ENCODE results near the gene FHIT.

Gene FHIT

GRCh38 chr3:60114191-60114590, 1137.1 kb downstream of the FHIT start:
- Histone ChIP-seq H3K27ac (ENCODE audit: low read depth, low read length) (no peak overlapping the region), H3K36me3 (ENCODE audit: insufficient read depth, low read length) (no peaks in the 10 kb centered on the region), H3K9ac (ENCODE audit: low read length) (no peak overlapping the region), H3K4me1 (ENCODE audit: insufficient read depth, low read length) (no peaks in the 10 kb centered on the region), H3K9me3 (ENCODE audit: low read length) (no peaks in the 10 kb centered on the region), H3K27me3 (ENCODE audit: control insufficient read depth in 1 of 2, insufficient read depth in 2 of 2, low read length in 2 of 2) (no peaks in the 10 kb centered on the region), H3K4me3 (ENCODE audit: low read depth in 1 of 2, low read length in 2 of 2) (no peak overlapping the region)

GRCh38 chr3:60107275-60107674, 1144.0 kb downstream of the FHIT start:
- no peak overlapping the region for H3K9ac ChIP-seq (ENCODE audit: low read length)
- H3K36me3 ChIP-seq (ENCODE audit: insufficient read depth, low read length), result no peaks in the 10 kb centered on the region
- H3K27ac ChIP-seq (ENCODE audit: low read depth, low read length), result no peak overlapping the region
- H3K4me1 ChIP-seq (ENCODE audit: insufficient read depth, low read length), result no peaks in the 10 kb centered on the region
- no peaks in the 10 kb centered on the region for H3K9me3 ChIP-seq (ENCODE audit: low read length)
- no peaks in the 10 kb centered on the region for H3K27me3 ChIP-seq (ENCODE audit: control insufficient read depth in 1 of 2, insufficient read depth in 2 of 2, low read length in 2 of 2)
- no peak overlapping the region for H3K4me3 ChIP-seq (ENCODE audit: low read depth in 1 of 2, low read length in 2 of 2)

- no peak overlapping the region for H3K4me3 ChIP-seq (ENCODE audit: low read depth in 1 of 2, low read length in 2 of 2)
- H3K27me3 ChIP-seq (ENCODE audit: control insufficient read depth in 1 of 2, insufficient read depth in 2 of 2, low read length in 2 of 2), result no peaks in the 10 kb centered on the region
- no peaks in the 10 kb centered on the region for H3K4me1 ChIP-seq (ENCODE audit: insufficient read depth, low read length)
- no peak overlapping the region for H3K9ac ChIP-seq (ENCODE audit: low read length)
- no peak overlapping the region for H3K27ac ChIP-seq (ENCODE audit: low read depth, low read length)
- H3K36me3 ChIP-seq (ENCODE audit: insufficient read depth, low read length), result no peaks in the 10 kb centered on the region
- H3K9me3 ChIP-seq (ENCODE audit: low read length), result no peaks in the 10 kb centered on the region
These were observed 1149.1 kb downstream of the FHIT start for GRCh38 chr3:60102154-60102553.

- Histone ChIP-seq H3K27ac (ENCODE audit: low read depth, low read length) (no peak overlapping the region), H3K36me3 (ENCODE audit: insufficient read depth, low read length) (no peaks in the 10 kb centered on the region), H3K4me3 (ENCODE audit: low read depth in 1 of 2, low read length in 2 of 2) (no peak overlapping the region), H3K27me3 (ENCODE audit: control insufficient read depth in 1 of 2, insufficient read depth in 2 of 2, low read length in 2 of 2) (no peaks in the 10 kb centered on the region), H3K9ac (ENCODE audit: low read length) (no peak overlapping the region), H3K4me1 (ENCODE audit: insufficient read depth, low read length) (no peaks in the 10 kb centered on the region), H3K9me3 (ENCODE audit: low read length) (no peaks in the 10 kb centered on the region)
These were observed 1149.6 kb downstream of the FHIT start for GRCh38 chr3:60101621-60102020.

- Histone ChIP-seq H3K4me1 (ENCODE audit: insufficient read depth, low read length) (no peaks in the 10 kb centered on the region), H3K27ac (ENCODE audit: low read depth, low read length) (no peak overlapping the region), H3K4me3 (ENCODE audit: low read depth in 1 of 2, low read length in 2 of 2) (no peak overlapping the region), H3K27me3 (ENCODE audit: control insufficient read depth in 1 of 2, insufficient read depth in 2 of 2, low read length in 2 of 2) (no peaks in the 10 kb centered on the region), H3K36me3 (ENCODE audit: insufficient read depth, low read length) (no peaks in the 10 kb centered on the region), H3K9me3 (ENCODE audit: low read length) (no peaks in the 10 kb centered on the region), H3K9ac (ENCODE audit: low read length) (no peak overlapping the region)
These were observed 1154.8 kb downstream of the FHIT start for GRCh38 chr3:60096403-60096802.

GRCh38 chr3:60095930-60096329, 1155.3 kb downstream of the FHIT start:
- Histone ChIP-seq H3K36me3 (ENCODE audit: insufficient read depth, low read length) (no peaks in the 10 kb centered on the region), H3K9ac (ENCODE audit: low read length) (no peak overlapping the region), H3K27ac (ENCODE audit: low read depth, low read length) (no peak overlapping the region), H3K4me3 (ENCODE audit: low read depth in 1 of 2, low read length in 2 of 2) (no peak overlapping the region), H3K9me3 (ENCODE audit: low read length) (no peaks in the 10 kb centered on the region), H3K27me3 (ENCODE audit: control insufficient read depth in 1 of 2, insufficient read depth in 2 of 2, low read length in 2 of 2) (no peaks in the 10 kb centered on the region), H3K4me1 (ENCODE audit: insufficient read depth, low read length) (no peaks in the 10 kb centered on the region)

- Histone ChIP-seq H3K36me3 (ENCODE audit: insufficient read depth, low read length) (no peaks in the 10 kb centered on the region), H3K27ac (ENCODE audit: low read depth, low read length) (no peak overlapping the region), H3K9me3 (ENCODE audit: low read length) (no peaks in the 10 kb centered on the region)
These were observed 1155.7 kb downstream of the FHIT start for GRCh38 chr3:60095516-60095915.

GRCh38 chr3:60094392-60094947, 1156.8 kb downstream of the FHIT start:
- no peak overlapping the region for H3K27ac ChIP-seq (ENCODE audit: low read depth, low read length)
- H3K9me3 ChIP-seq (ENCODE audit: low read length), result no peaks in the 10 kb centered on the region
- H3K4me1 ChIP-seq (ENCODE audit: insufficient read depth, low read length), result no peaks in the 10 kb centered on the region
- H3K4me3 ChIP-seq (ENCODE audit: low read depth in 1 of 2, low read length in 2 of 2), result no peak overlapping the region
- no peaks in the 10 kb centered on the region for H3K36me3 ChIP-seq (ENCODE audit: insufficient read depth, low read length)
- no peak overlapping the region for H3K9ac ChIP-seq (ENCODE audit: low read length)
- H3K27me3 ChIP-seq (ENCODE audit: control insufficient read depth in 1 of 2, insufficient read depth in 2 of 2, low read length in 2 of 2), result no peaks in the 10 kb centered on the region

More at GRCh38 chr3:60095516-60095915, 1155.7 kb downstream of the FHIT start:
- H3K4me1 ChIP-seq (ENCODE audit: insufficient read depth, low read length), result no peaks in the 10 kb centered on the region
- no peak overlapping the region for H3K9ac ChIP-seq (ENCODE audit: low read length)
- no peaks in the 10 kb centered on the region for H3K27me3 ChIP-seq (ENCODE audit: control insufficient read depth in 1 of 2, insufficient read depth in 2 of 2, low read length in 2 of 2)
- no peak overlapping the region for H3K4me3 ChIP-seq (ENCODE audit: low read depth in 1 of 2, low read length in 2 of 2)

GRCh38 chr3:60090548-60090947, 1160.7 kb downstream of the FHIT start:
- Histone ChIP-seq H3K36me3 (ENCODE audit: insufficient read depth, low read length) (no peaks in the 10 kb centered on the region), H3K4me1 (ENCODE audit: insufficient read depth, low read length) (no peaks in the 10 kb centered on the region)

GRCh38 chr3:60086811-60087210, 1164.4 kb downstream of the FHIT start:
- no peaks in the 10 kb centered on the region for H3K4me1 ChIP-seq (ENCODE audit: insufficient read depth, low read length)
- H3K9ac ChIP-seq (ENCODE audit: low read length), result no peak overlapping the region
- H3K36me3 ChIP-seq (ENCODE audit: insufficient read depth, low read length), result no peaks in the 10 kb centered on the region
- H3K9me3 ChIP-seq (ENCODE audit: low read length), result no peaks in the 10 kb centered on the region
- no peak overlapping the region for H3K4me3 ChIP-seq (ENCODE audit: low read depth in 1 of 2, low read length in 2 of 2)
- H3K27me3 ChIP-seq (ENCODE audit: control insufficient read depth in 1 of 2, insufficient read depth in 2 of 2, low read length in 2 of 2), result no peaks in the 10 kb centered on the region
- no peak overlapping the region for H3K27ac ChIP-seq (ENCODE audit: low read depth, low read length)

More at GRCh38 chr3:60090548-60090947, 1160.7 kb downstream of the FHIT start:
- Histone ChIP-seq H3K27ac (ENCODE audit: low read depth, low read length) (no peak overlapping the region), H3K4me3 (ENCODE audit: low read depth in 1 of 2, low read length in 2 of 2) (no peak overlapping the region), H3K9ac (ENCODE audit: low read length) (no peak overlapping the region), H3K9me3 (ENCODE audit: low read length) (no peaks in the 10 kb centered on the region), H3K27me3 (ENCODE audit: control insufficient read depth in 1 of 2, insufficient read depth in 2 of 2, low read length in 2 of 2) (no peaks in the 10 kb centered on the region)

GRCh38 chr3:60085649-60086048, 1165.6 kb downstream of the FHIT start:
- no peaks in the 10 kb centered on the region for H3K27me3 ChIP-seq (ENCODE audit: control insufficient read depth in 1 of 2, insufficient read depth in 2 of 2, low read length in 2 of 2)
- H3K36me3 ChIP-seq (ENCODE audit: insufficient read depth, low read length), result no peaks in the 10 kb centered on the region
- no peak overlapping the region for H3K27ac ChIP-seq (ENCODE audit: low read depth, low read length)
- no peak overlapping the region for H3K9ac ChIP-seq (ENCODE audit: low read length)
- H3K9me3 ChIP-seq (ENCODE audit: low read length), result no peaks in the 10 kb centered on the region
- no peaks in the 10 kb centered on the region for H3K4me1 ChIP-seq (ENCODE audit: insufficient read depth, low read length)
- no peak overlapping the region for H3K4me3 ChIP-seq (ENCODE audit: low read depth in 1 of 2, low read length in 2 of 2)

- Histone ChIP-seq H3K27ac (ENCODE audit: low read depth, low read length) (no peak overlapping the region), H3K9ac (ENCODE audit: low read length) (no peak overlapping the region), H3K27me3 (ENCODE audit: control insufficient read depth in 1 of 2, insufficient read depth in 2 of 2, low read length in 2 of 2) (no peaks in the 10 kb centered on the region), H3K4me1 (ENCODE audit: insufficient read depth, low read length) (no peaks in the 10 kb centered on the region), H3K36me3 (ENCODE audit: insufficient read depth, low read length) (no peaks in the 10 kb centered on the region), H3K4me3 (ENCODE audit: low read depth in 1 of 2, low read length in 2 of 2) (no peak overlapping the region), H3K9me3 (ENCODE audit: low read length) (no peaks in the 10 kb centered on the region)
These were observed 1169.7 kb downstream of the FHIT start for GRCh38 chr3:60081381-60082095.
